DND-41 (cell line): ENCODE measurements around the gene SCN9A.

Source experiments
- ATAC-seq: fragments of 200-7000 bp; cut with Tn5 transposase; 3 replicates; pipeline ENCODE4 v1.9.1; 2021; ENCODE audit warnings: low read depth; ENCODE audit not compliant: insufficient read depth
- DNase-seq: peaks from one replicate; pipeline ENCODE4 v3.0.0-alpha.2; 2020
- H2AFZ ChIP-seq: 2 replicates; pipeline ENCODE4 v1.6.0; 2012; ENCODE audit warnings: low read depth, low read length
- H3K27ac ChIP-seq: 2 replicates; pipeline ENCODE4 v1.5.1; 2012; ENCODE audit warnings: low read length, inconsistent platforms
- H3K27me3 ChIP-seq: fragments of 200-600 bp; sonication (generic); 2 replicates; pipeline ENCODE4 v1.6.0; 2012; ENCODE audit warnings: low read length, mild to moderate bottlenecking, inconsistent platforms; ENCODE audit not compliant: insufficient read depth, poor library complexity
- H3K36me3 ChIP-seq: 2 replicates; pipeline ENCODE4 v1.5.1; 2012; ENCODE audit warnings: low read length, inconsistent platforms; ENCODE audit not compliant: insufficient read depth
- H3K4me1 ChIP-seq: 2 replicates; pipeline ENCODE4 v1.5.1; 2012; ENCODE audit warnings: mild to moderate bottlenecking, low read length; ENCODE audit not compliant: insufficient read depth
- H3K4me2 ChIP-seq: 2 replicates; pipeline ENCODE4 v1.6.0; 2012; ENCODE audit warnings: mild to moderate bottlenecking, moderate library complexity, low read length, inconsistent platforms; ENCODE audit not compliant: insufficient read depth
- H3K4me3 ChIP-seq, 2 experiments: fragments of 200-600 bp in 1 of 2; shearing (Covaris generic) in 1 of 2; 2 replicates each; pipeline ENCODE4 v1.5.1; 2012 to 2016; ENCODE audit warnings: inconsistent platforms in 2 of 2, low read length in 2 of 2, mild to moderate bottlenecking in 2 of 2, low read depth in 1 of 2, moderate library complexity in 1 of 2
- H3K79me2 ChIP-seq: 2 replicates; pipeline ENCODE4 v1.6.0; 2012; ENCODE audit warnings: low read length, inconsistent platforms; ENCODE audit not compliant: insufficient read depth
- H3K9ac ChIP-seq: 2 replicates; pipeline ENCODE4 v1.6.0; 2012; ENCODE audit warnings: low read depth, mild to moderate bottlenecking, inconsistent platforms, low read length, moderate library complexity
- H3K9me3 ChIP-seq: 2 replicates; pipeline ENCODE4 v1.5.1; 2012; ENCODE audit warnings: low read length, moderate library complexity, mild to moderate bottlenecking, inconsistent platforms; ENCODE audit not compliant: insufficient read depth, severe bottlenecking
- H4K20me1 ChIP-seq: 2 replicates; pipeline ENCODE4 v1.6.0; 2012; ENCODE audit warnings: low read length; ENCODE audit not compliant: insufficient read depth
- CTCF ChIP-seq: IDR thresholded peaks from 2 replicates; pipeline ENCODE4 v1.5.1; 2012; ENCODE audit warnings: borderline replicate concordance, low read length, moderate library complexity, mild to moderate bottlenecking; ENCODE audit not compliant: poor library complexity, severe bottlenecking; ENCODE audit errors: extremely low read depth
- EZH2 ChIP-seq: IDR thresholded peaks from 3 replicates; pipeline ENCODE4 v1.6.1; 2012; ENCODE audit warnings: borderline replicate concordance, low read depth, mild to moderate bottlenecking, moderate library complexity, low read length, inconsistent platforms; ENCODE audit not compliant: severe bottlenecking

The SCN9A gene

GRCh38 chr2:166246901-166247300 is 128.8 kb downstream of the SCN9A start:
- Histone ChIP-seq H3K27me3 (no peaks in the 10 kb centered on the region), H3K4me2 (no peak overlapping the region), H3K4me3 (no peak overlapping the region), H3K9me3 (no peaks in the 10 kb centered on the region), H3K36me3 (no peaks in the 10 kb centered on the region), H3K4me1 (no peaks in the 10 kb centered on the region), H4K20me1 (no peaks in the 10 kb centered on the region), H2AFZ (no peak overlapping the region), H3K27ac (no peak overlapping the region), H3K79me2 (no peaks in the 10 kb centered on the region), H3K9ac (no peak overlapping the region)
- ATAC-seq, result no peak
- no peak for TF ChIP-seq CTCF
- DNase-seq, result no peak

GRCh38 chr2:166242309-166242708 is 133.4 kb downstream of the SCN9A start:
- ATAC-seq, result no peak
- TF ChIP-seq CTCF (no peak), EZH2 (no peak)
- no peaks in the 10 kb centered on the region for H3K27me3 ChIP-seq

GRCh38 chr2:166240387-166241313 is 135.1 kb downstream of the SCN9A start:
- no peaks in the 10 kb centered on the region for H3K36me3 ChIP-seq
- ATAC-seq (no peak), DNase-seq (no peak)
- H3K4me2 ChIP-seq, result no peak overlapping the region
- no peaks in the 10 kb centered on the region for H3K4me1 ChIP-seq
- no peak overlapping the region for H3K27ac ChIP-seq
- no peak overlapping the region for H2AFZ ChIP-seq
- TF ChIP-seq CTCF (no peak), EZH2 (no peak)
- H3K9me3 ChIP-seq, result no peaks in the 10 kb centered on the region
- H3K79me2 ChIP-seq, result no peaks in the 10 kb centered on the region
- H3K4me3 ChIP-seq, result no peak overlapping the region
- H3K27me3 ChIP-seq, result no peaks in the 10 kb centered on the region
- H3K9ac ChIP-seq, result no peak overlapping the region
- no peaks in the 10 kb centered on the region for H4K20me1 ChIP-seq

More at GRCh38 chr2:166242309-166242708, 133.4 kb downstream of the SCN9A start:
- no peaks in the 10 kb centered on the region for H3K9me3 ChIP-seq
- no peaks in the 10 kb centered on the region for H3K4me1 ChIP-seq
- no peak for DNase-seq
- H3K36me3 ChIP-seq, result no peaks in the 10 kb centered on the region
- H2AFZ ChIP-seq, result no peak overlapping the region
- no peak overlapping the region for H3K9ac ChIP-seq
- no peak overlapping the region for H3K4me3 ChIP-seq
- H4K20me1 ChIP-seq, result no peaks in the 10 kb centered on the region
- no peak overlapping the region for H3K4me2 ChIP-seq
- no peaks in the 10 kb centered on the region for H3K79me2 ChIP-seq
- no peak overlapping the region for H3K27ac ChIP-seq
